ENCODE measurements around the gene TSKS.

GRCh38 chr19:49781394-49781793, 18.3 kb upstream of the TSKS start:
- TF ChIP-seq CTCF (IDR thresholded peaks at IDR 0.05) (no peak), POLR2A (IDR thresholded peaks at IDR 0.05) (no peak)

Measured in thyroid gland (tissue), 4 donors.